NCI-H1436 treated with DMSO at 0.1 percent for 48 hours (cell line): ENCODE results near the gene CD27.
A peak's percentile ranks its signal among the peaks of the same experiment; 100 is the strongest.
"Not testable (repeated sequence)": the region's sequence is repeated elsewhere in the genome, so short reads cannot be mapped to it uniquely, and the experiment has no call there.

ENCODE experiments used
- DNase-seq: peaks from one replicate; lab custom pipeline; 2025; lab: John Stamatoyannopoulos, UW

The CD27 gene

DNA sequence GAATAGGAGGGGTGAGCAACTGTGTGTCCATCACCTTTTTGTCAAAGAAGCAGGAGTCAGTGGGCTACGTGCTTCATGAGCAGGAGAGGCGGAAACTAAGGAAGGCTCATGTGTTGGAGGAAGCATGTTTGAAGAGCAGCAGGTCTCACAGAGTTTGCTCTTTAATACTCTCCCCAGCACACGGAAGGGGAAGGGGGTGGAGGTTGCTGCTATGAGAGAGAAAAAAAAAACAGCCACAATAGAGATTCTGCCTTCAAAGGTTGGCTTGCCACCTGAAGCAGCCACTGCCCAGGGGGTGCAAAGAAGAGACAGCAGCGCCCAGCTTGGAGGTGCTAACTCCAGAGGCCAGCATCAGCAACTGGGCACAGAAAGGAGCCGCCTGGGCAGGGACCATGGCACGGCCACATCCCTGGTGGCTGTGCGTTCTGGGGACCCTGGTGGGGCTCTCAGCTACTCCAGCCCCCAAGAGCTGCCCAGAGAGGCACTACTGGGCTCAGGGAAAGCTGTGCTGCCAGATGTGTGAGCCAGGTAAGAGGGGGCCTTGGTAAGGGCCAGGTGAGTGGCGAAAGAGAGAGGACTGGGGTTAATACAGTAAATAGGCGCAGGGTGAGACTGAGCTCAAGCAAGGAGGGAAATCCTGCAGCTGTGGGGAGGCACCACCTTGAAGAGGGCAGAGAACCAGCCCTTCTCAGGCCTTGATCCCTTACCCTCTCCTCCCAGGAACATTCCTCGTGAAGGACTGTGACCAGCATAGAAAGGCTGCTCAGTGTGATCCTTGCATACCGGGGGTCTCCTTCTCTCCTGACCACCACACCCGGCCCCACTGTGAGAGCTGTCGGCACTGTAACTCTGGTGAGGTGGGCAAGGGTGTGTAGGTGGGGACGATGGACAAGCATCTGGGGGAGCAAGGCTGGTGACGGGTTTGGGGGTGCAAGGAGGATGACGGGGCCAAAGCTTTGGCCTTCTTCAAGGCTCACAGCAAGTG is at the start of gene CD27:
Gene CD27 (plus strand): TSS at position 252 of the 985 bp plus-strand sequence. CDS start 141 bp downstream, at position 393.
- no peak for DNase-seq

DNA sequence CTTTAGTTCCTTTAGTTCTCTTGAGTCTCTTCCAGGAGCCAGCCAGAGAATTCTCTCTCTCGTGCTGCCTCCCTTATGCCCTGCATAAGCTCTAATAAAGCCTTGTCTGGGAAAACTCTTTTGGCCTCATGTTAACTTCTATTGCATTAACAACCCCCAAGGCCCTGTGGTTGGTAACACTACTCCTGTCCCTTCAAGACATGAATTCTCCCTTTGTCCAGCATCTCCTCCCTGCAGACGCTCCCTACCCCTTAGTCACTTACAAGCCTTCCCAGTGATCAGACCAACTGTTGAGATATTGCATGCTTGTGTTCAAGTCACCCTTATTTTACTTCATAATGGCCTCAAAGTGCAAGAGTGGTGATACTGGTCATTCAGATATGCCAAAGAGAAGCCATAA is 48.7 kb upstream of the CD27 start:
- DNase-seq: no peak

DNA sequence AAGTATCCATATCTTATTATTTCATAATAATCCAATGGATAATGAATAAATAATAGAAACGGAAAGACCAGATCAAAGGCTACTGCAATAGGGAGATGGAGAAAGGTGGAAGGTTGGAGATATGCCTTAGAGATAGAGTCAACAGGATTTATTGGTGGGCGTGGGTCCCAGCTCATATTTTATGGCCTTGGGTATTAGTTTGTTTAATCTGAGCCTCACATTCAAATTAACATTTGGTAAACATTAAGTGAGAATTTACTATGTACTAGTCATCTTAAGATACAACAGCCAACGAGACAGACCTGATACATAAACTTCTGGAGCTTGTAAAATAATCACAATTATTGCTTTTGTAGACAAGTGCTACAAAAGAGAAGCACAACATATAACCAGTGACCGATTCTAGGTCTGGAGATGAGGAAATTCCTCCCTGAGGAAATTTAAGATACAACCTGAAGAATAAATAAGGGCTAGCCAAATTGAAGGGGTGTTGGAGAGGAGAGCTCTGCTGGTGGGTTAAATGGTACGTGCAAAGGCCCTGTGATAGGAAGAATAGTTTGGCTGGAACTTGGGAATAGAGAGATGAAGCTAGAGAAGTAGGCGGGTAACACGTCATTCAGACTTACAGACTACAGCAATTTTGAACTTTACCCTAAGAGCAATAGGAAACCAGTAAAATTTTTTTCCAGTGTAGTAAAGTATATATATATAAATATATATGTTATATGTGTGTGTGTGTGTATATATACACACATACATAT is 44.7 kb upstream of the CD27 start:
- DNase-seq: no peak

DNA sequence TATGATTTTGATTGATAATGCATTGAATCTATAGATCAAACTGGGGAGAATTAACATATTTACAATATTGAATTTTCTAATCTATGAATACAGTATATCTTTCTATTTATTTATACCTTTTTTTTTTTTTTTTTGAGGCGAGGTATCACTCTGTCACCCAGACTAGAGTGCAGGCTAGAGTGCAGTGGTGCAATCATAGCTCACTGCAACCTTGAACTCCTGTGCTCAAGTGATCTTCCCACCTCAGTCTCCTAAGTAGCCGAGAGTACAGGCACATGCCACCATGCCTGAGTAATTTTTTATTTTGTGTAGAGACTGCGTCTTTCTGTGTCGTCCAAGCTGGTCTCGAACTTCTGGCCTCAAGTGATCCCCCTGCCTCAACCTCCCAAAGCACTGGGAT is 40.4 kb upstream of the CD27 start:
- no peak for DNase-seq

DNA sequence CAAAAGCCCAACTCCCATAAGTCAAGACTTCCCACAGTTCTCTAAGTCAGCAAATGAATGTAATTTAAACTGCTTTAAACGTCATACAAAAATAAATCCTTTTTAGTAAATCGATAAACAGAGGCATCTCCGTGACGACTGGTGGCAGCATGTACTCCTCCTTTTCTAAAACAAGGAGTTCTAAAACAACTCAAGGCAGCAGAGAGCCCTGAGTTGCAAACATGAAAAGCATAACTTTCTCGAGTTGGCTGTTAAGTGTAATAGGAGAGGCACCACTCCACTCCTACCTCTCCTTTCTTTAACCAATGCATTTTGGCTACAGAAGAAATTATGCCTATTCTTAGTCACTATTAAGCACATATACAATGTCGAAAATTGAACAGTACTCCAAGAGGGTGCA is 38.8 kb upstream of the CD27 start:
- no peak for DNase-seq

DNA sequence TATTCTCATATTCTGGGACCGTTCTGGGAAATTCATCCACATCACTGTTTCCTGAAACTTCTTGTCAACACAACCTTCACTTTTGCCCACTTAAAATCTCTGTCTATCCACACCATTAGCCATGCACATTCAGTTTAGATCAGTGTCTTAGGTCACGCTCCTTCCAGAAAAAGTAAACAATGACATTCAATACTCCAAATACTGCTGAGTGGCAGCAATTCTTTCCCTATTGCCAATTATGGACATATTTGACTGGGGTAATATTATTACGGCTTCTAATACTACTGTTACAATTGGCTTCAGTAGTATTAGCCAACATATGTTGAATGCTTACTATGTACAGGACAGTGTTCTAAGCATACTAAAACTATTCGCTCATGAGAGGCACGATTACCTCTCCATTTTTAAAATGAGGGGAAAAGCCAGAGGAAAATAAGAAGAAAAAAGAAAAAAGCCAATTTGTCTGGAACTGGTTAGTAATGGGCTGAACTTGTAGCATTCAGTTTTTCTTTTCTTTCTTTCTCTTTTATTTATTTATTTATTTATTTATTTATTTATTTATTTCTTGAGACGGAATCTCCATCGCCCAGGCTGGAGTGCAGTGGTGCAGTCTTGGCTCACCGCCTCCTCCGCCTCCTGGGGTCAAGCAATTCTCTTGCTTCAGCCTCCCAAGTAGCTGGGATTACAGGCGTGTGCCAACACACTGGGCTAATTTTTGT is 37.4 kb upstream of the CD27 start:
- no peak for DNase-seq

DNA sequence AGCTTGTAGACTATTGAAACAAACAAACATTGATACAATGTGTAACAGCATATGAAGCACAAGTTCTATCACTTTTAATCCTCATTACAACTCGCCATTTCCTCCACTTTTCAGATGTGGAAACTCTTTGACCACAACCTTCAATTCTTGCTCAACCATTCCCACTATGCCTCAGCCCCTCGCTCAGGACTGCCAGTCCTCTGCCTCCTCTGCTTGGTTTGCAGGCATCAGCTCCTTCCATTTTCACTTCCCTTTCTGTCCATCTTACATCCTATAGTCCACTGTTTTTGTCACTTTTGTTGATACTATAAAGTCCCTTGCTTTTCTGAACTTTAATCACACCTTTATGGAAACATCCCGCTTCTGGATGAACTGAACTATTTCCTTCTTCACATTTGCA is 28.2 kb upstream of the CD27 start:
- DNase-seq: no peak

DNA sequence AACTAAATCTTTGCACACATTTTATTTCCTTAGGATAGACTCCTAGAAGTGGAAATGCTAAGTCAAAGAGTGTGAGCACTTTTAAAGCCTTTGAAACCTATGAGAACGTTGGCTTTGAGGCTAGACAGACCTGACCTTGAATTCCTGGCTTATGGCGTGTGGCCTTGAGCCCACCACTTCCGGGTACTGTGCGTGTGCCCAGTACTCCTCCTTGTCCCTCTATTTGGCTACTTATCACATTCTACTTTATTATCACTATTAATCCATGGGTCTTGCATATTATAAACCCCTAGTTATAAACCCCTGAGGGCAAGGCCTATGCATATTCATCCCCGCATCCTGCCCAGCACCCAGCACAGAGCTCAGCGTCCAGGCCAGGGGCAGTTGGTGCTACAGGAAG is 26.0 kb upstream of the CD27 start:
- DNase-seq: no peak

DNA sequence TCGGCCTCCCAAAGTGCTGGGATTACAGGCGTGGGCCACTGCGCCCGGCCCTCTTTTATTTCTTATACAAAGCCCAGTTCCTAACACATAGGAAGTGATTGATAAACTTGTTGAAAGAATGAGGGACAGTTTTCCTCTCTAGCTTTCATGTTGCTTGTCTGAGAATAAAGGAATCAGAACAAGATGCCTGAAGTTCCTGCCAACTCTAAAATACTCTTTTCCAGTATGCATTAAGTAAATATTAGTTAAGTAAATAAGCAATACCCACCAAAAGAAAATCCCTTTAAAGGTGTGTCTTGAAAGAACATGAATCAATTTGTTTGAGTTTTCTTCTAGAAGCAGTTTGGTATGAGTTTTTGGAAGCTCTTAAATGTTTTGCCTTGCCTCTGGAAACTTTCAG is 24.4 kb upstream of the CD27 start:
- DNase-seq: no peak

DNA sequence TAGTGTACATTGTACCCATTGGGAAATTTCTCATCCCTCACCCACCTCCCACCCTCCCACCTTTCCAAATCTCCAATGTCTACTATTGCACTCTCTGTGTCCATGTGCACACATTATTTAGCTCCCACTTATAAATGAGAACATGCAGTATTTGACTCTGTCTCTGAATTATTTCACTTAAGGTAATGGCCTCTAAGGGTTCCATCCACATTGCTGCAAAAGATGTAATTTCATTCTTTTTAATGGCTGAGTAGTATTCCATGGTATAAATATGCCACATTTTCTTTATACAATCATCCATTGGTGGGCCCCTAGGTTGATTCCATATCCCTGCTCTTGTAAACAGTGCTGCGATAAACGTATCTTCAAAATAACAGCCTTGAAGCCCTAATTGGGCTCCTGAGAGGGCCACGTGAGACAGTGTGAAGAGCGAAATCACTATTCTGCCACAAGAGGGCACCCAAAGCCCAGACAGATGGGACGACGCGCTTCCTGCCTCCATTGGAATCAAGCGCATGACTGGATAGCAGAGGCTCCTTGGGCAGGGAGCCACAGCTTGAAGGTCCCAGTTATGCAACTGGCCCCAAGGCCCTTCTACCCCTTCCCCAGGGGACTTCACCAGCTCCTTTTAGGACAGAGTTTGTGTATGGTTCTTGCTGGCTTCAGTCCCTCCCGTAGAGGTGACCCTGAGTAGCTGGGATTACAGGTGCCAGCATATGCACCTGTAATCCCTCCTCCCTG is 21.3 kb upstream of the CD27 start:
- DNase-seq: peak; percentile 85

DNA sequence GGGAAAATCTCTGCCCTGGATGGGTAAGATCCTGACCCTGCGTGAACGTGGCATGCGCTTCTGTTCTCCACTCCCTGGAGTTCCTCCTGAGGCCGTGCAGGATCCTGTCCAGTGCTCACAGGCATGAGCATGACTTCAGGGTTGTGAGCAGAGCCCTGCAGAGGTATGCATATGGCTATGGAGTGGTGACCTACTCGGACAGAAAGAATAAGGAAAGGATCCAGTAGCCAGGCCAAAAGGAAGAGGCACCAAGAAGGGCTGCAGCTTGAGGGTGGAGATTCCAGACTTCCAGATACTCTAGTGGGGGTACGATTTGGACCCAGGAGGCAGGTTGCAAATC is 20.8 kb upstream of the CD27 start:
- DNase-seq: no peak

DNA sequence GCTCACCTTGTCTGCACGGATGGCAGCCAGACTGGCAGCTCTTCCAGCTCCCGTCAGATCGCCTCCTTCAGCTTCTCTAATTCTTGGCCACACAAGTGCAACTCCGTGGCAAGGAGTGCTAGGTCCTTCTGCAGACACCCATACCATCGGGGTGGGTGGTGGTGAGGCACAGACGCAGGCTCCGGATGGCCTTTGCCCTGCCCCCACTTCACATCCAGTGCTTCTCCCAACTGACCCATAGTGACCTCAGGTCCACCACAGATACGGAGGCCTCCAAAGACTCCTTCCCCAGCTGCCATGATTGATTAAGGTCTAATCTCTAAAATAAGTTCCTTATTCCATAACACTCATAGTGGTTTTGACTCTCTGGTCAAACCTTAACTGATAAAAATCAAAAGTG is 19.9 kb upstream of the CD27 start:
- no peak for DNase-seq

DNA sequence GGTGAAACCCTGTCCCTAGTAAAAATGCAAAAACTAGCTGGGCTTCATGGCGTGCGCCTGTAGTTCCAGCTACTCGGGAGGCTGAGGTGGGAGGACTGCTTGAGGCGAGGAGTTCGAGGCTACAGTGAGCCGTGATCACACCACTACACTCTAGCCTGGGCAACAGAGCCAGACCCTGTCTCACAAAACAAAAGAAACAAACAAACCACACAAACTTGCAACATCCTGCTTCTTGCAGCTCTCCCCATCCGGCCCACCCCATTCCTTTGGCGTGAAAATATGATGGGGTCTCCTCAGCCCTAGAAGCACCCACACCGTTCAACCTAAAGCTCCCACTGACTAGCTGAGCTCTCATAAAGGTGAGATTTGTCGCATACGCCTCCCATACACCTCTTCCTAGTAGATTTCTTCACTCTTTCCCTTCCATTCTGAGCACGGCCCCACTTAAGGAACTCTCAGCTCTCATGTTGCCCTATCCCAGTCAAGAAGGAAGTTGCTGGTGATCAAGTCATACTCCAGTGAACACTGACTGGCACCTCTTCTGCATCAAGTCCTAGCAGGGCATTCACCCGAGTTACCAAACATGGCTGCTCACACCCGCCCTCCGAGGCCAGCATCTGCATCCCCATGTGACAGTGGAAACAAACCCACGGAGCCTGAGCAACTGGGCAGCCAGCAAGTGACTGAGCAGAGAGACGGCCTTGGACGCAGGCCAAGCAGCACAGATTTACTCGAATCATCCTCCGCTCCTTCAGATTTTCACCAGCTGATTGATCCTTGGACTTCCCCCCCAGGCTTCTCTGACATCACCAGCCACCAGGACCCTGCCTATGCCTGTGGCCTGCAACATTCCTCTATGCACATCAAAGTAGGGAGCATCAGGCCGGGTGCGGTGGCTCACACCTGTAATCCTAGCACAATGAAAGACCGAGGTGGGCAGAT is 18.9 kb upstream of the CD27 start:
- no peak for DNase-seq

DNA sequence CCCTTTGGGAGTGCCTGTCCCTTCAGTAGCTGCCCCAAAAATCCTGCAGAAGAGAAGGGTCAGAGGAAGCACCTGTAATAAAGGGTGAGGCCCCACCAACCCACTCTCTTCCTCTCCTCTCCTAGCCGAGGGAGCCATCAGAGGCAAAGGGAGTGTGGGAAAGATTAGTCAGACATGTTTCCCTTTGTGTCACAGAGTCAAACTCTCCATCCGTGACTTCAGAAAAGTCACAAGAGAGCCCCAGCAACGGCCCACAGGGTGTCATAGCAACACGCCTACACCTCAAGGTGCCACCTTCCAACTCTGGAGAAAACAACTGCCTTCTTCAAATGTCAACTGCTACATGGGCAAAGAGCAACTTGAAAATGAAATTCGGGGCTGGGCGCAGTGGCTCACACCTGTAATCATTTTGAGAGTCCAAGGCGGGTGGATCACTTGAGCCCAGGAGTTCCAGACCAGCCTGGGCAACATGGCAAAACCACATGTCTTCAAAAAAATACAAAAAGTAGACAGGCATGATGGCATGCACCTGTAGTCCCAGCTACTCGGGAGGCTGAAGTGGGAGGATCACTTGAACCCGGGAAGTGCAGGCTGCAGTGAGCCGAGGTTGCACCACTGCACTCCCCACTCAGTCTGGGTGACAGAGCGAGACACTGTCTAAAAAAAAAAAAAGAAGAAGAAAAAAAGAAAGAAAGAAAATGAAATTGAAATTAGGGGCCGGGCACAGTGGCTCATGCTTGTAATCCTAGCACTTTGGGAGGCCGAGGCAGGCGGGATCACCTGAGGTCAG is 17.7 kb upstream of the CD27 start:
- no peak for DNase-seq

DNA sequence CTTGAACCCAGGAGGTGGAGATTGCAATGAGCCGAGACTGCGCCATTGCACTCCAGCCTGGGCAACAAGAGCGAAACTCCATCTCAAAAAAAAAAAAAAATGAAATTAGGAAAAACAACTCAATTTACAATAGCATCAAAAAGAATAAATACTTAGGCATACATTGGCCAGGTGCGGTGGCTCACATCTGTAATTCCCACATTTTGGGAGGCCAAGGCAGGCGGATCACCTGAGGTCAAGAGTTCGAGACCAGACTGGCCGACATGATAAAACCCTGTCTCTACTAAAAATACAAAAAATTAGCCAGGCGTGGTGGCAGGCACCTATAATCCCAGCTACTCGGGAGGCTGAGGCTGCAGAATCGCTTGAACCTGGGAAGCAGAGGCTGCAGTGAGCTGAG is 17.0 kb upstream of the CD27 start:
- DNase-seq: not testable (repeated sequence)

DNA sequence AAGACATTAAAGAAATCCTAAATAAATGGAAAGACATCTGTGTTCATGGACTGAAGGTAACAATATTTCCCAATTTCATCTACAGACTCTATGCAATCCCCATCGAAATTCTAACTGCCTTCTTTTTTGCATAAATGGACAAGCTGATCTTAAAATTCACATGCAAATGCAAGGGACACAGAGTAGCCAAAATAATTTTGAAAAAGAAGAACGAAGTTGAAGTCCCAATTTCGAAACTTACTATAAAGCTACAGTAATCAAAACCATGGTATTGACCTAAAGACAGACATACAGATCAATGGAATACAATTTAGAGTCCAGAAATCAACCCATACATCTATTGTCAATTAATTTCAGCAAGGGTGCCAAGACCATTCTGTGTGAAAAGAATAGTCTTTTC is 16.4 kb upstream of the CD27 start:
- DNase-seq: no peak

DNA sequence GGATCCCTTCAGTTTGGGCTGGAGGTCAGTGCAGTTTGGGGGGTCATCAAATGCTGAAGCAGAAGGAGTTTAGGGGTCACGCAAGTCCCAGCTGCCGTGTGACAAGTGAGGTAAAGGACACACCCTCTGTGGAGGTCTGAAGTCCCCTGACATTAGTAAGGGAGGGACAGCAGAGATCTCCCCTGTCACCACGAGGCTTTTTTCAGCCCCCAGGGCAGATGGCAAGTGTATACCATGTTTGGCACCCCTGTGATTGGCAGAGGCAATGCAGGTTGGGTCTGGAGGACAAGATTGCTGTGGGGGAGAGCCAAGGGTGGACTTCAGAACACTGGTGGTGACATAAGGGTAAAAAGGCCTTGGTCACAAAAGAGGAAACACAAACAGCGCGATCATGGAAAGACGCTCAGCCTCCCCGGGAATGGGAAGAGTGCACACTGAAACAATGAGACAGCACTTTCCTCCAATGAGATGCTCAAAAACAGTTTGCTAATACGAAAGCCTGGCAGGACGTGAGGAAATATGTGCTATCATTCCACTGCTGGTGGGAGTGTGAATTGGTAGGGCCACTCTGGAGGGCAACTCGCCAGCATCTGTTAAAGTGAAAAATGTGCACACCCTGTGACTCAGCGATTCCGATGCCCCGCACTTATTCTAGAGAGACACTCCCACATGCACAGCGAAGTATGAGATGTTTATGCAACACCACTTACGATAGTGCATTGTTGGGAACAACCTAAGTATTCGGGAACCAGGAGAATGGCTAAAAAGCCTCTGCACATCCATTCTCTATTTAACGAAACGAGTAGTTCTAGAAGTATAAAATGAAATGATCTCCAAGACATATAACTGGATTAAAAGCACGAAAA is 14.4 kb upstream of the CD27 start:
- no peak for DNase-seq

DNA sequence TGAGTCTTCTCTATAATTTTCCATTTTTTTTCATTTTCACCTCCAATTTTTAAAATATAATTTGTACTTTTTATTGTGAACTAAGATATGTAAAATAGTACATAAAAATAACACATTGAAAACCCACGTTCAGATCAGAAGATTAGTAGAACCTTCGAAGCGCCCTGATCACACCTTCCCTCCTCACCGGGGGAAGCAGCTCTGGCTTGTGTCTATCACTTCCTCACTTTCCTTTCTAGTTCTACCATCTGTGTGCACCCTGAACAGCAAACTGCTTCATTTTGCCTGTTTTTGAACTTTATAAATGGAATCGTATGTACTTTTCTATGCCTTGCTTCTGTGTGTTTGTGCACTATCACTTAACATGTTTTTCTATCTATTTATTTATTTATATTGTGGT is 11.8 kb upstream of the CD27 start:
- no peak for DNase-seq
